Neural progenitor cell (in vitro differentiated cells): Measurements from ENCODE around the gene SNRPF. TPM values are rescaled to one million over a fixed set of nuclear protein-coding genes. Genes with fewer than 3 reads are reported as not detected.
A peak's percentile ranks its signal among the peaks of the same experiment; 100 is the strongest.

Experiments used
- DNase-seq: peaks from one replicate; pipeline ENCODE4 v3.0.0-alpha.2; 2016; ENCODE audit warnings: low spot score
- H2AFZ ChIP-seq: fragments of 200-600 bp; sonication (generic); replicated peaks from 2 replicates; pipeline ENCODE4 v1.6.1; 2016; ENCODE audit warnings: antibody characterized with exemption
- H3F3A ChIP-seq: fragments of 200-600 bp; sonication (generic); 2 replicates; pipeline ENCODE4 v1.6.1; 2016; ENCODE audit warnings: antibody characterized with exemption, low read depth
- H3K27ac ChIP-seq: fragments of 200-600 bp; sonication (generic); 2 replicates; pipeline ENCODE4 v1.5.1; 2016; ENCODE audit warnings: mild to moderate bottlenecking
- H3K27me3 ChIP-seq: fragments of 200-600 bp; sonication (generic); 2 replicates; pipeline ENCODE4 v1.6.1; 2016; ENCODE audit warnings: mild to moderate bottlenecking, moderate library complexity
- H3K36me3 ChIP-seq: fragments of 200-600 bp; sonication (generic); 2 replicates; pipeline ENCODE4 v1.5.1; 2016
- H3K4me1 ChIP-seq: fragments of 200-600 bp; sonication (generic); 2 replicates; pipeline ENCODE4 v1.6.1; 2016; ENCODE audit warnings: mixed run types
- H3K4me2 ChIP-seq: fragments of 200-600 bp; sonication (generic); 2 replicates; pipeline ENCODE4 v1.6.1; 2016
- H3K4me3 ChIP-seq: fragments of 200-600 bp; sonication (generic); 2 replicates; pipeline ENCODE4 v1.5.1; 2016
- H3K79me2 ChIP-seq: fragments of 200-600 bp; sonication (generic); 2 replicates; pipeline ENCODE4 v1.6.1; 2016; ENCODE audit warnings: low read depth
- H3K9ac ChIP-seq: fragments of 200-600 bp; sonication (generic); 2 replicates; pipeline ENCODE4 v1.6.1; 2016
- H3K9me3 ChIP-seq: fragments of 200-600 bp; sonication (generic); 2 replicates; pipeline ENCODE4 v1.5.1; 2016; ENCODE audit warnings: low read depth
- H4K20me1 ChIP-seq: fragments of 200-600 bp; sonication (generic); 2 replicates; pipeline ENCODE4 v1.6.1; 2016; ENCODE audit warnings: low read depth
- H3K27ac Mint-ChIP-seq: 3 replicates; pipeline ENCODE4 v1.8.0; 2021; ENCODE audit warnings: mixed read lengths
- H3K27me3 Mint-ChIP-seq: 2 replicates; pipeline ENCODE4 v1.8.0; 2022; ENCODE audit warnings: low read depth, mild to moderate bottlenecking, inconsistent platforms, moderate library complexity, mixed read lengths; ENCODE audit not compliant: insufficient read depth
- H3K36me3 Mint-ChIP-seq: 3 replicates; pipeline ENCODE4 v1.8.0; 2021; ENCODE audit warnings: mixed read lengths
- H3K4me1 Mint-ChIP-seq: 3 replicates; pipeline ENCODE4 v1.8.0; 2021; ENCODE audit warnings: mixed read lengths
- H3K4me3 Mint-ChIP-seq: 3 replicates; pipeline ENCODE4 v1.8.0; 2021; ENCODE audit warnings: mild to moderate bottlenecking, moderate library complexity, mixed read lengths
- H3K9me3 Mint-ChIP-seq: 3 replicates; pipeline ENCODE4 v1.8.0; 2020; ENCODE audit warnings: mixed read lengths
- EZH2 ChIP-seq: fragments of 200-600 bp; sonication (generic); IDR thresholded peaks from 2 replicates; pipeline ENCODE4 v1.6.1; 2017; ENCODE audit warnings: antibody characterized with exemption, mild to moderate bottlenecking, moderate library complexity
- EZH2phosphoT487 ChIP-seq: fragments of 200-600 bp; sonication (generic); IDR thresholded peaks from 2 replicates; pipeline ENCODE4 v1.6.1; 2017; ENCODE audit warnings: antibody characterized with exemption
- total RNA-seq: library from RNA; depleted of rRNA; stranded (reverse); fragments of >200 nt; gene quantifications from 2 replicates; pipeline ENCODE4 v1.2.3, GENCODE V29; 2015; ENCODE audit warnings: low replicate concordance
- TF ChIP-seq, protein P1 (sequence below): fragments of 200-600 bp; sonication (generic); IDR thresholded peaks from 2 replicates; pipeline ENCODE4 v1.5.1; 2017; ENCODE audit warnings: antibody characterized with exemption, mild to moderate bottlenecking

SNRPF gene
- total RNA-seq, 1 donor from 2014 or later, result 49.7 TPM

- Histone ChIP-seq H3K9me3 (no peaks in the 10 kb centered on the region), H3K27me3 (no peaks in the 10 kb centered on the region), H3K4me3 (no peak overlapping the region), H3K9ac (no peak overlapping the region), H3K27ac (no peak overlapping the region), H3K79me2 (no peaks in the 10 kb centered on the region), H3K36me3 (no peaks in the 10 kb centered on the region), H4K20me1 (no peaks in the 10 kb centered on the region), H3K4me2 (no peak overlapping the region), H3F3A (no peaks in the 10 kb centered on the region), H2AFZ (no peak overlapping the region), H3K4me1 (no peaks in the 10 kb centered on the region)
- H3K27me3 Mint-ChIP-seq, result no peaks in the 10 kb centered on the region
- H3K36me3 Mint-ChIP-seq, result no peaks in the 10 kb centered on the region
- H3K27ac Mint-ChIP-seq, result no peak overlapping the region
- DNase-seq, result no peak
- no peaks in the 10 kb centered on the region for H3K4me1 Mint-ChIP-seq
- no peak for TF ChIP-seq EZH2
- TF ChIP-seq, protein P1, sequence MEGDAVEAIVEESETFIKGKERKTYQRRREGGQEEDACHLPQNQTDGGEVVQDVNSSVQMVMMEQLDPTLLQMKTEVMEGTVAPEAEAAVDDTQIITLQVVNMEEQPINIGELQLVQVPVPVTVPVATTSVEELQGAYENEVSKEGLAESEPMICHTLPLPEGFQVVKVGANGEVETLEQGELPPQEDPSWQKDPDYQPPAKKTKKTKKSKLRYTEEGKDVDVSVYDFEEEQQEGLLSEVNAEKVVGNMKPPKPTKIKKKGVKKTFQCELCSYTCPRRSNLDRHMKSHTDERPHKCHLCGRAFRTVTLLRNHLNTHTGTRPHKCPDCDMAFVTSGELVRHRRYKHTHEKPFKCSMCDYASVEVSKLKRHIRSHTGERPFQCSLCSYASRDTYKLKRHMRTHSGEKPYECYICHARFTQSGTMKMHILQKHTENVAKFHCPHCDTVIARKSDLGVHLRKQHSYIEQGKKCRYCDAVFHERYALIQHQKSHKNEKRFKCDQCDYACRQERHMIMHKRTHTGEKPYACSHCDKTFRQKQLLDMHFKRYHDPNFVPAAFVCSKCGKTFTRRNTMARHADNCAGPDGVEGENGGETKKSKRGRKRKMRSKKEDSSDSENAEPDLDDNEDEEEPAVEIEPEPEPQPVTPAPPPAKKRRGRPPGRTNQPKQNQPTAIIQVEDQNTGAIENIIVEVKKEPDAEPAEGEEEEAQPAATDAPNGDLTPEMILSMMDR, result no peak
- no peak for TF ChIP-seq EZH2phosphoT487
- H3K9me3 Mint-ChIP-seq, result no peaks in the 10 kb centered on the region
- H3K4me3 Mint-ChIP-seq, result no peak overlapping the region
Observed at GRCh38 chr12:95884998-95885397, 26.2 kb downstream of the SNRPF start.

DNA sequence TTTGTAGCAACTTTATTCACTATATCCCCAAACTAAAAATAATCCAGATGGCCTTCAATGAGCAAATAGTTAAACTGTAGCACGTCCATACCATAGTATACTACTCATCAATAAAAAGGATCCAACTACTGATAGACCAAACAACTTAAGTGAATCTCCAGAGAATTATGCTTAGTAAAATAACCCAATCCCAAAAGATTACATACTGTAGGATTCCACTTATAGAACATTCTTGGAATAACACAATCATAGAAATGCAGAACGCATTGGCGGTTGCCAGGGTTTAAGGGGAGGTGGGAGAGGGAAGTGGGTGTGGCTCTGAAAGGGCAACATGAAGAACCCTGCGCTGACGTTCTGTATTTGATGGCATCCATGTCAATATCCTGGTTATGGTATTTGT lies 28.6 kb downstream of the SNRPF start:
- no peak overlapping the region for H3K4me3 ChIP-seq
- H3K9me3 ChIP-seq, result no peaks in the 10 kb centered on the region
- H4K20me1 ChIP-seq, result no peaks in the 10 kb centered on the region
- Mint-ChIP-seq H3K9me3 (no peaks in the 10 kb centered on the region), H3K36me3 (no peaks in the 10 kb centered on the region), H3K27ac (no peak overlapping the region), H3K27me3 (no peaks in the 10 kb centered on the region), H3K4me1 (no peaks in the 10 kb centered on the region), H3K4me3 (no peak overlapping the region)
- H3K4me2 ChIP-seq, result no peak overlapping the region
- H3K27ac ChIP-seq, result no peak overlapping the region
- no peak for DNase-seq
- no peaks in the 10 kb centered on the region for H3F3A ChIP-seq
- no peaks in the 10 kb centered on the region for H3K4me1 ChIP-seq
- H3K79me2 ChIP-seq, result no peaks in the 10 kb centered on the region
- no peaks in the 10 kb centered on the region for H3K27me3 ChIP-seq
- H3K9ac ChIP-seq, result no peak overlapping the region
- no peak overlapping the region for H2AFZ ChIP-seq
- no peaks in the 10 kb centered on the region for H3K36me3 ChIP-seq
- TF ChIP-seq EZH2 (no peak), EZH2phosphoT487 (no peak)
- TF ChIP-seq, protein P1, result no peak

GRCh38 chr12:95890958-95891357 lies 32.2 kb downstream of the SNRPF start:
- Histone ChIP-seq H3K4me2 (no peak overlapping the region), H3K27ac (no peak overlapping the region), H3K9me3 (no peaks in the 10 kb centered on the region), H3K79me2 (no peaks in the 10 kb centered on the region), H3K27me3 (no peaks in the 10 kb centered on the region), H3K9ac (no peak overlapping the region), H3F3A (no peaks in the 10 kb centered on the region), H2AFZ (no peak overlapping the region), H3K4me1 (no peaks in the 10 kb centered on the region), H4K20me1 (no peaks in the 10 kb centered on the region), H3K36me3 (no peaks in the 10 kb centered on the region), H3K4me3 (no peak overlapping the region)
- Mint-ChIP-seq H3K36me3 (no peaks in the 10 kb centered on the region), H3K27me3 (no peaks in the 10 kb centered on the region), H3K9me3 (peaks cover 2% of the 10 kb centered on the region), H3K4me1 (no peaks in the 10 kb centered on the region), H3K4me3 (no peak overlapping the region), H3K27ac (peak overlapping the region; percentile 26)
- TF ChIP-seq EZH2phosphoT487, result no peak
- TF ChIP-seq EZH2, result no peak
- TF ChIP-seq, protein P1, result no peak
- no peak for DNase-seq
